8988T (cell line): ENCODE results near the gene RNF151.
A peak's percentile ranks its signal among the peaks of the same experiment; 100 is the strongest.
"Not testable (repeated sequence)": the region's sequence is repeated elsewhere in the genome, so short reads cannot be mapped to it uniquely, and the experiment has no call there.

Experiments used
- DNase-seq: peaks from one replicate; pipeline ENCODE4 v3.0.0; 2011

Gene RNF151

DNA sequence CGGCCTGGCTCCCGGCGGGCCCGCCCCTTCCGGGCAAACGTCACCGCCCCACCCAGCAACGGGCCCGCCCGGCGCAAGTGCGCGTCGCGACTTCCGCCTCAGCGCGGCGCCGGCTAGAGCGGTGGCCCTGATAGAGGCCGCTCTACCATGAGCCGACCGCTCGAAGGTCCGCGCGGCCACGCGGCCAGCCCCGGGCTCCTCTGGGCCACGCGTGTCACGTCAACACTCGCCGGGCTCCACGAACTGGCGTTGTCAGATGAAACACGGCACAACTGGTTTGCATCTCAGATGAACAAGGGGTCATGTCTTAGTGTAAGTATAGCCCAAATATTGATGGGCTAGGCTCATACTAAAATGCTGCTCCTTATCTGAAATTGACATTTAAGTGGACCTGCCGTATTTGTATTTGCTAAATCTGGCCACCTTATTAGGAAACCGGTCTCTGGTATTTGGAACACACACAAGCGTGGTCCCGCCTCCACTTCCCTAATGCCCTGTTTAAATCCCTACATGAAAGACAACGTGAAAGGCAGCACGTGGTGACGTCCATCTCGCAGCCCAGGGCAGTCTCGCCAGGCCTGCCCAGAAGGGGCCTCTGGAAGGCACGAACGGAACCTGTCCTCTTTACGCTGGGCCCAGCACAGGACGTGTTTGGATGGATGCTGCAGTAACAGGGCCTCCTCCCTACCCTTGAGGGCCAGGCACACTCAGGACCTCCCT, 43.3 kb downstream of the RNF151 start, which contains the start of gene ZNF598:
Gene ZNF598, minus strand, starts transcription at position 31 of the 720 bp plus-strand sequence.
- DNase-seq = peak; percentile 90

GRCh38 chr16:2011726-2012125, 45.1 kb downstream of the RNF151 start:
- DNase-seq = not testable (repeated sequence)

DNA sequence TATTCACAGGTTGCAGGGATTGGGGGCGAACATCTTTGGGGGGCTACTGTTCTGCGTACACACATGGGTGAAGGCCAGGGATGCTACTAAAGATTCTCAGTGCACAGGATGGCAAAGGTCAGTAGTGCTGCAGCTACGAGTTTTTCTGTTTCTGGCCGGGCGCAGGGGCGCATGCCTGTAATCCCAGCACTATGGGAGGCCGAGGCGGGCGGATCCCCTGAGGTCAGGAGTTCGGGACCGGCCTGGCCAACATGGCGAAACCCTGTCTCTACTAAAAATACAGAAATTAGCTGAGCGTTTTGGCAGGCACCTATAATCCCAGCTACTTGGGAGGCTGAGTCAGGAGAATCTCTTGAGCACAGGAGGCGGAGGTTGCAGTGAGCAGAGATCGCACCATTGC, 46.9 kb downstream of the RNF151 start:
- no peak for DNase-seq

- DNase-seq = no peak
Observed at GRCh38 chr16:2015117-2015946, 48.7 kb downstream of the RNF151 start.

DNA sequence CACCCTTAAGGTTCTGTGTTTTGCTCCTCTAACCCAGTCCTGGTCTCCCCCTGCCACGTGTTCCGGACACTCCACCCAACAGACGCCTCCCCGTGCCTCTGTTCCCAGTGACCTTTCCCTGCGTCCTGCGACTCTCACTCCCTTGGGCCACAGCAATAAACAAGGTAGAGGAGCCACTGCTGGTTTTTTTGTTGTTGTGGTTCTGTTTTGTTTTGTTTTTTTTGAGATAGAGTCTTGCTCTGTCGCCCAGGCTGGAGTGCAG, 49.2 kb downstream of the RNF151 start:
- no peak for DNase-seq

DNA sequence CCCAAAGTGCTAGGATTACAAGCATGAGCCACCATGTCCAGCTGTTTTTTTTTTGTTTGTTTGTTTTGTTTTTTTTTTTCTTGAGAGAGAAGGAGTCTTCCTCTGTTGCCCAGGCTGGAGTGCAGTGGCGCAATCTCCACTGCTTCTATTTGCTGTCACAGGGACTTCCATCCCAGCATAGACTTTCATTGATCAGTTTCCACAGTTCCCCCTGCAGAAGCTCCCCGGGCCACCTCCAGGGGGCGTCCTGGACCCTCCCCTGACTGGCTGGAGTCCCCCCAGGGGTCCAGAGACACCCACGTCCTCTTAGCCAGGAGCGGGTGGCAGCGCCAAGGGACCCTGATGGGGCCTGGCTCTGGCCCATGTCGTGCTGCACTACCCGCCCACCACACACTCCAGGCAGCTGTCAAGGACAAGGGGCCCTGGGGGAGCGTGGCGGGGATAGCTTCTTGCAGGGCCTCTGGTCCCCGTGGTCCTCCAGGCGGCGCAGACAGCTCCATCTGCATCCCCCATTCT, 49.8 kb downstream of the RNF151 start:
- DNase-seq = no peak
